Nephron (organoid): ENCODE data around the gene MROH8.
A peak's percentile ranks its signal among the peaks of the same experiment; 100 is the strongest.

ENCODE experiments used
- H3K27ac Mint-ChIP-seq, 3 experiments: 2 replicates each; pipeline ENCODE4 v1.8.0; 2020; ENCODE audit warnings: mixed read lengths in 3 of 3, mild to moderate bottlenecking in 2 of 3, moderate library complexity in 1 of 3
- H3K27me3 Mint-ChIP-seq: 2 replicates; pipeline ENCODE4 v1.8.0; 2021; ENCODE audit warnings: low read depth, mild to moderate bottlenecking, moderate library complexity, mixed read lengths
- H3K36me3 Mint-ChIP-seq: 2 replicates; pipeline ENCODE4 v1.8.0; 2020; ENCODE audit warnings: low read depth, mixed read lengths
- H3K4me1 Mint-ChIP-seq: 2 replicates; pipeline ENCODE4 v1.8.0; 2020; ENCODE audit warnings: mixed read lengths
- H3K4me3 Mint-ChIP-seq, 3 experiments: 2 replicates each; pipeline ENCODE4 v1.8.0; 2020; ENCODE audit warnings: mild to moderate bottlenecking in 3 of 3, mixed read lengths in 3 of 3, moderate library complexity in 2 of 3
- H3K9me3 Mint-ChIP-seq: 2 replicates; pipeline ENCODE4 v1.8.0; 2020; ENCODE audit warnings: mixed read lengths
- TF ChIP-seq, protein P1 (sequence below), 3 experiments: fragments of 200-600 bp; sonication (generic); IDR thresholded peaks; one replicate each; pipeline ENCODE4 v1.5.0; 2021; ENCODE audit warnings: antibody characterized with exemption in 3 of 3; ENCODE audit not compliant: unreplicated experiment in 3 of 3

The MROH8 gene

DNA sequence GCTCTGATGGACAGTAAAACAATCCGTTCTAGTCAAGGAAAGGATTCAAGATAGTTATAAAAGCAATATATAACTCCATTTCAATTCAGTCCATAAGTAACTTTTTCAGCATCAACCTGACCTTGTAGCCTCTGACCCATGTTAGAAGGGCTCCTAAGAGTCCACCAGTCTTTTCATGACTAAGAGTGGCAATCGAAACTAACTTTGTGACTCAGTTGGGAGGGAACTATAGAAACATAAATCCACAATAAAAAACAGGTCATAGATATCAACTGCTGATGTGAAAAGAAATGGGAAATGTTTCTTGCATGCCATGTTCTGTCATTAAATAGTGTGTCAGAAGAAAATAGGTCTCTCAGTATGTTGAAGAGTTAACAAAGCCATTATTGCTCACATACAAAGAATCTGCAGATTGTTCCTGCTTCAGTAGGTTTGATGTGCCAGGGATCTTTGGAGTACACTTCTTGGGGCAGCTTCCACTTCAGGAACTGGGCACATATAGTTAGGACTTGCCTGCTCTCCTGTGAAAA is 67.4 kb downstream of the MROH8 start:
- Mint-ChIP-seq H3K36me3 (peaks cover 4% of the 10 kb centered on the region), H3K9me3 (no peaks in the 10 kb centered on the region), H3K27ac (no peak overlapping the region), H3K27me3 (no peaks in the 10 kb centered on the region), H3K4me1 (no peaks in the 10 kb centered on the region), H3K4me3 (no peak overlapping the region)
- TF ChIP-seq, protein P1, sequence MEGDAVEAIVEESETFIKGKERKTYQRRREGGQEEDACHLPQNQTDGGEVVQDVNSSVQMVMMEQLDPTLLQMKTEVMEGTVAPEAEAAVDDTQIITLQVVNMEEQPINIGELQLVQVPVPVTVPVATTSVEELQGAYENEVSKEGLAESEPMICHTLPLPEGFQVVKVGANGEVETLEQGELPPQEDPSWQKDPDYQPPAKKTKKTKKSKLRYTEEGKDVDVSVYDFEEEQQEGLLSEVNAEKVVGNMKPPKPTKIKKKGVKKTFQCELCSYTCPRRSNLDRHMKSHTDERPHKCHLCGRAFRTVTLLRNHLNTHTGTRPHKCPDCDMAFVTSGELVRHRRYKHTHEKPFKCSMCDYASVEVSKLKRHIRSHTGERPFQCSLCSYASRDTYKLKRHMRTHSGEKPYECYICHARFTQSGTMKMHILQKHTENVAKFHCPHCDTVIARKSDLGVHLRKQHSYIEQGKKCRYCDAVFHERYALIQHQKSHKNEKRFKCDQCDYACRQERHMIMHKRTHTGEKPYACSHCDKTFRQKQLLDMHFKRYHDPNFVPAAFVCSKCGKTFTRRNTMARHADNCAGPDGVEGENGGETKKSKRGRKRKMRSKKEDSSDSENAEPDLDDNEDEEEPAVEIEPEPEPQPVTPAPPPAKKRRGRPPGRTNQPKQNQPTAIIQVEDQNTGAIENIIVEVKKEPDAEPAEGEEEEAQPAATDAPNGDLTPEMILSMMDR (IDR thresholded peaks at IDR 0.05; ENCODE audit: unreplicated experiment in 3 of 3): no peak

GRCh38 chr20:37108676-37109075 is 70.7 kb downstream of the MROH8 start:
- no peak overlapping the region for H3K4me3 Mint-ChIP-seq
- H3K4me1 Mint-ChIP-seq: no peaks in the 10 kb centered on the region
- no peak overlapping the region for H3K27ac Mint-ChIP-seq
- TF ChIP-seq, protein P1 (IDR thresholded peaks at IDR 0.05; ENCODE audit: unreplicated experiment in 3 of 3): no peak
- H3K9me3 Mint-ChIP-seq: no peaks in the 10 kb centered on the region
- no peaks in the 10 kb centered on the region for H3K36me3 Mint-ChIP-seq
- no peaks in the 10 kb centered on the region for H3K27me3 Mint-ChIP-seq

GRCh38 chr20:37102571-37102970 is 76.8 kb downstream of the MROH8 start:
- no peaks in the 10 kb centered on the region for H3K4me1 Mint-ChIP-seq
- H3K27me3 Mint-ChIP-seq: no peaks in the 10 kb centered on the region
- TF ChIP-seq, protein P1 (IDR thresholded peaks at IDR 0.05; ENCODE audit: unreplicated experiment in 3 of 3): no peak
- H3K4me3 Mint-ChIP-seq: no peak overlapping the region
- H3K27ac Mint-ChIP-seq: no peak overlapping the region
- H3K36me3 Mint-ChIP-seq: no peaks in the 10 kb centered on the region
- no peaks in the 10 kb centered on the region for H3K9me3 Mint-ChIP-seq

GRCh38 chr20:37096415-37097041 is 82.8 kb downstream of the MROH8 start:
- TF ChIP-seq, protein P1 (IDR thresholded peaks at IDR 0.05; ENCODE audit: unreplicated experiment in 3 of 3): no peak
- Mint-ChIP-seq H3K27ac (peak overlapping the region; percentile 98 to 99 (median 98)), H3K27me3 (no peaks in the 10 kb centered on the region), H3K4me1 (peaks cover 16% of the 10 kb centered on the region), H3K9me3 (no peaks in the 10 kb centered on the region), H3K36me3 (peaks cover 4% of the 10 kb centered on the region), H3K4me3 (peak overlapping the region; percentile 98 to 99 (median 99))

- H3K4me1 Mint-ChIP-seq: peaks cover 16% of the 10 kb centered on the region
- peaks cover 4% of the 10 kb centered on the region for H3K36me3 Mint-ChIP-seq
- TF ChIP-seq, protein P1 (IDR thresholded peaks at IDR 0.05; ENCODE audit: unreplicated experiment in 3 of 3): peak in 2 of 3 experiments; percentile 19 to 22
- H3K4me3 Mint-ChIP-seq: peak within 1 kb of the TSS; percentile 98 to 99 (median 99)
- no peaks in the 10 kb centered on the region for H3K27me3 Mint-ChIP-seq
- H3K27ac Mint-ChIP-seq: peak within 1 kb of the TSS; percentile 98 to 99 (median 98)
- no peaks in the 10 kb centered on the region for H3K9me3 Mint-ChIP-seq
These were observed 83.5 kb downstream of the MROH8 start, which contains the start of gene RBL1 for GRCh38 chr20:37095599-37096414. Gene RBL1, minus strand, starts transcription at chr20:37095997. Its CDS starts 69 bp downstream, at chr20:37095928.
